ENCODE data around the gene SAMD9.

GRCh38 chr7:93160410-93160809, 42.6 kb upstream of the SAMD9 start:
- no peak for TF ChIP-seq CTCF (IDR thresholded peaks at IDR 0.05 in 8 of 11, conservative IDR thresholded peaks at IDR 0.05 in 3 of 11)
- no peak for TF ChIP-seq POLR2A (IDR thresholded peaks at IDR 0.05)
- TF ChIP-seq POLR2AphosphoS5 (IDR thresholded peaks at IDR 0.05): no peak

All from spleen (tissue), 7 donors.